WI38 (cell line): Measurements from ENCODE around the gene PTK7.
"Not testable (repeated sequence)": the region's sequence is repeated elsewhere in the genome, so short reads cannot be mapped to it uniquely, and the experiment has no call there.

Experiments used
- H3K4me3 ChIP-seq: 2 replicates; pipeline ENCODE4 v1.5.1; 2011; ENCODE audit warnings: low read depth, mild to moderate bottlenecking, control low read depth, low read length
- CTCF ChIP-seq: IDR thresholded peaks from 2 replicates; pipeline ENCODE4 v1.5.1; 2012; ENCODE audit warnings: low read depth, mild to moderate bottlenecking, control low read depth, low read length

The PTK7 gene

DNA sequence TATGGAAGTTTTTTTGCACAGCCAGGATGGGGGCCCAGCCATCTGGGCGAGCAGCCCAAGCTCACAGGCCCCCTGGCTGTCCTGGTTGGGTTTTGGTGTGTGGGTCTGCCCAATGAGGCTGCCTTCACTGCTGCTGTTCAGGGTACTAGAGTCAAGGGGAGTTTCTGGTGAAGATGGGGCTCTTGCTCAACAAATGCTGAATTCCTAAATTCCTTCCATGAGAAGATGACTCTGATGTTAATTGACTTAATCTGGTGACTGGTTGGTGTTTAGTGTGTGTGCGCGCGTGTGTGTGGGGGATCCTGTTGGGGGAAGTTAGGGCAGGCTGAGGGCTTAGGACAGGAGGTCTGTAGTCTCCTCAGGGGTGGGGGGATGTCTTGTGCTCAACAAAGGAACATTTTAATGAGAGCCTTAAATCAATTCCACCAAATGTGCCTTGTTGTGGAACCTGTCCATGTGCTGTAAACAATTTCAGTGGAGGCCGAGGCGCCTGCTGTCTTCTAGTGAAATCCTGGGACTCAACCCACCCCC is 1.9 kb downstream of the PTK7 start:
- peak overlapping the region; percentile 93 for H3K4me3 ChIP-seq
- TF ChIP-seq CTCF = no peak

DNA sequence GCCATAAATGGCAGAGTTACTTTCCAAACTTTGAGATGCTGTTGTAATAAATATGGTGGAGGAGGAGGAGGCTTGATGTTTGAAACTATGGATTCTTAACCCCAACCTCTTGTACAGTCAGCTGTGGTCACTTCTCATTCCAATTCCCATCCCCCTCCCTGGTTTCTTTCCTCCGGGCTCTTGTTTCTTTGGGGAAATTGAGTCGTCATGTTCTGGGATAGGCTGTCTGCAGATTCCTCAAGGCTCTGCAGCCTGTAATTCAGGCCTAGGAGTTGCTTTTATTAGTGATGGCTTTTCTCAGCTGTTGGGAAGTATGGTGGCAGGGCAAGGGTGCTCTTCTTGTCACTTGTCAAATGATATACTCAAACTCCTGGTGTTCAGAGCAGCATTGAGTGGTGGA is 2.6 kb downstream of the PTK7 start:
- H3K4me3 ChIP-seq = no peak overlapping the region
- no peak for TF ChIP-seq CTCF

- H3K4me3 ChIP-seq = no peak overlapping the region
- TF ChIP-seq CTCF = no peak
Observed at GRCh38 chr6:43081043-43081442, 4.9 kb downstream of the PTK7 start.

DNA sequence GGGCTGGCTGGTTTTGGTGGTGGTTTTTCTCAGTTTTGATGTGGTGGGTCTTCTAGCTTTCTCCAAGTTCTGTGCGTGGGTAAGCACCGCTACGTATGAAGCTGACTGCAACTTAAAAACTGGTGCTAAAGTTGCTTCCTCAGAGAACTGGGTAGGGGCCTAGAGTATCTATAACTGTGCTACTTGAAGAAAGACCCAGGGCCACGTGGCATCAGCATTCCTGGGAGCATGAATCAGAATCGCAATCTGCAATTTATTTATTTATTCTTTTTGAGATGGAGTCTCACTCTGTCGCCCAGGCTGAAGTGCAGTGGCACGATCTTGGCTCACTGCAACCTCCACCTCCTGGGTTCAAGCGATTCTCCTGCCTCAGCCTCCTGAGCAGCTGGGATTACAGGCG is 5.8 kb downstream of the PTK7 start:
- not testable (repeated sequence) for H3K4me3 ChIP-seq

DNA sequence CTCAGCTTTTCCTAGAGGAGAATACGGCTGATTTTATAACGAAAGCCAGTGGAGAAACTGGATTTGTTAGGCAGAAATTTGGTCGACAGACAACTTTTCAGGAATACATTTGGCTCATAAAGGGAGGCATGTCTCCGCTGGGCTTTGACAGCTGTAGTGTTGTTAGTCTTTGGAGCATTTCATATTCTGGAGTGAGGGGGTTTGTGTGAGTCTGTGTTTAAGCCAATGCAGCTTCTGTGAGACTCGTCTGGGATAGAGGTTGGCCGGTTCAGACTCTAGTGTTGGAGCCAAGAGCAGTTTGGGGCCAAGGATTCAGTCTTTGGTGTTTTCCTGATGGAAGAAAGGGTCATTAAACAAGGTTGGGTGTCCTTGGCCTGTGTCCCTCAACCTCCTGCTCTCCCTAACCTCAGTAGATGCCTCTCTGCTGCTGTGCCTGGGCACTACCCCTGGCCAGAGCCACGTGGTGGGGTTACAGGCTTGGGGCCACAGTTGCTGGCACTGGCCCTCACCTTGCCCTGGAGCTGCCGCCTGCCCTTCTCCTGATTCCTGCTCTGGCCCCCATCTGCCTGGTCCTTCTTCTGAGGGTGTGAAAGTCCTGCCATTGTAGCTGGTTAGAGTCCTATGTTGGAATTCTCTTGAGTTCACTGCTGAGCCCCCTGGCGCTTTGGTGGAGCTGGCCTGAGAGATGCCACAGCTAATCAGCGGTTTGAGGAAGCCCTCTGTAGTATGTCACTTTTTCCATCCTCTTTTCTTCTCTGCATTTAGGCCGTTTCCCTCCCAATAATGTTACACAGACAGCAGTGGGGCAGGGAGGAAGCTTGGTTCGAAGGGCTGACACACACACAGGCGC is 6.9 kb downstream of the PTK7 start:
- no peak for TF ChIP-seq CTCF
- no peak overlapping the region for H3K4me3 ChIP-seq

DNA sequence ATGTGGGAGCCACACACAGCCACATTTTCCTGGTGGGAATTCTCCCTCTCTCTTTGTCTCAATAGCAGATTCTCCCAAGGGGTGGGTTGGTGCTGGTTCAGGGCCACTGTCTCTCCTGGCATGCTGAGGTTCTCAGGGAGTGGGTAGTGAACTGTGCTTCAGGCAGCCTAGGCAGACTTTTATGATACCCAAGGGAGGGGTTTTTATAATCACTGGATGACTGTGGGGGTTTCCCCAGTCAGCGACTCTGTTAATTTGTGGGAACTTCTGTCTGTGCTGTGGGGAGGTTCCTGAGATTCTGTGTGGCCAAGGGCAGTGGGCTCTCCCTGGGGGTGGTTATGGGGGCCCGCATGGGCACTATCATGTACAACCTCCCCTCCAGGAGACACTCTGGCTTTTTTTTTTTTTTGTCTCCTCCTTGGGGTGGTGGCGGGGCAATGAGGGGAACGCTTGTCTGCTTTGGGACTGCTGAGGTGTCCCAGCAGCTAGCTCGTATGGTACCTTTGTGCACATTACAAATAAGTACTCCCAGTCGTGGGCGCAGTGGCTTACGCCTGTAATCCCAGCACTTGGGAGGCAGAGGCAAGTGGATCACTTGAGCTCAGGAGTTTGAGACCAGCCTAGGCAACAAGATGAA is 10.0 kb downstream of the PTK7 start:
- no peak for TF ChIP-seq CTCF
- H3K4me3 ChIP-seq = no peak overlapping the region

GRCh38 chr6:43088654-43089056 is 12.5 kb downstream of the PTK7 start:
- TF ChIP-seq CTCF = no peak
- no peak overlapping the region for H3K4me3 ChIP-seq
